ENCODE data around the gene FBXO40.
"Not testable (repeated sequence)": the region's sequence is repeated elsewhere in the genome, so short reads cannot be mapped to it uniquely, and the experiment has no call there.

Gene FBXO40, protein sequence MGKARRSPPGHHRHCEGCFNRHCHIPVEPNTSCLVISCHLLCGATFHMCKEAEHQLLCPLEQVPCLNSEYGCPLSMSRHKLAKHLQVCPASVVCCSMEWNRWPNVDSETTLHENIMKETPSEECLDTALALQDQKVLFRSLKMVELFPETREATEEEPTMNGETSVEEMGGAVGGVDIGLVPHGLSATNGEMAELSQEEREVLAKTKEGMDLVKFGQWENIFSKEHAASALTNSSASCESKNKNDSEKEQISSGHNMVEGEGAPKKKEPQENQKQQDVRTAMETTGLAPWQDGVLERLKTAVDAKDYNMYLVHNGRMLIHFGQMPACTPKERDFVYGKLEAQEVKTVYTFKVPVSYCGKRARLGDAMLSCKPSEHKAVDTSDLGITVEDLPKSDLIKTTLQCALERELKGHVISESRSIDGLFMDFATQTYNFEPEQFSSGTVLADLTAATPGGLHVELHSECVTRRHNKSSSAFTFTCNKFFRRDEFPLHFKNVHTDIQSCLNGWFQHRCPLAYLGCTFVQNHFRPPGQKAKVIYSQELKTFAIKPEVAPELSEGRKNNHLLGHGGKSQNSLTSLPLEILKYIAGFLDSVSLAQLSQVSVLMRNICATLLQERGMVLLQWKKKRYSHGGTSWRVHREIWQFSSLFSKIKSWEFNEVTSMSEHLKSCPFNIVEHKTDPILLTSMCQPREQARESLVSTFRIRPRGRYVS

DNA sequence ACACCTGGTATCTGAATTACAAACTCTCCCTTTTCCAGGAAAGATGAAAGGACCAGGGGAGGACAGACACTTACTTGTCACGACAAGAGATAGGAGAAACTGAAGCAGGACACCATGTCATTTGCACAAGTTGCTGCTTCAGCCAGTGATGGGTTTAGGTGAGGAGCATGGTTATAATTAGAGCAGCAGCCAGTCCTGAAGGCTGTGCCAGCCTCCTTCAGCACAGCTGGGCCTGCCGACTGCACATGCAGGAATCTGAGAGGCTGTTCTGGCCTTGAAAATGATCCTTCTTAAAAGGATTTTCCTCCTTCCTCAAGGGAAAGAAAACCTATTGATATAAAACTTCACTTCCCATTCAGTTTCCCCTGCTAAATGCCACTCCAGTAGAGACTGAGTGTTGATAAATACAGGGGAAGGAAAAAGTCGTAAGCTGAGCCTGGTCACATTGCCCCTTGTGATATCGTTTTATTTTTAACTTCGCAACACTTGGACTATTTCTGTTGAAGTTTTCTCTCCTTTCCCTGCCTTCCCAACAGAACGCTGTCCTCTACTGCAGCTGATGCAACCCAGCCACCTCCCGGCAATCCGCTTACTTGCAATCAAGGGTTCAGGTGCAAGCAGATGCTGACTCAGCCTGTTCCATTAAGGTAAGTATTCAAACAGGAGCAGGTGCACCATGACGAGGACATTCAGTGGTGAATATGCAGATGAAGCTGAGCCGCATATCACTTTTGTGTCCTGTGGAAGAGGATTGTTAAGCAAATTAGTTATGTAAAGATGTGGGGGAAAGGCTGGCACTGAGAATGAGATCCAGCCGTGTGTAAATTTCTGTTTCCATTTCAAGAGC is at the start of gene FBXO40:
Gene FBXO40 (plus strand): TSS at position 524 of the 847 bp plus-strand sequence. CDS start 27,197 bp downstream, outside the sequence.
- no peak for DNase-seq (ENCODE audit: low read depth in 2 of 2, low spot score in 1 of 2)

DNA sequence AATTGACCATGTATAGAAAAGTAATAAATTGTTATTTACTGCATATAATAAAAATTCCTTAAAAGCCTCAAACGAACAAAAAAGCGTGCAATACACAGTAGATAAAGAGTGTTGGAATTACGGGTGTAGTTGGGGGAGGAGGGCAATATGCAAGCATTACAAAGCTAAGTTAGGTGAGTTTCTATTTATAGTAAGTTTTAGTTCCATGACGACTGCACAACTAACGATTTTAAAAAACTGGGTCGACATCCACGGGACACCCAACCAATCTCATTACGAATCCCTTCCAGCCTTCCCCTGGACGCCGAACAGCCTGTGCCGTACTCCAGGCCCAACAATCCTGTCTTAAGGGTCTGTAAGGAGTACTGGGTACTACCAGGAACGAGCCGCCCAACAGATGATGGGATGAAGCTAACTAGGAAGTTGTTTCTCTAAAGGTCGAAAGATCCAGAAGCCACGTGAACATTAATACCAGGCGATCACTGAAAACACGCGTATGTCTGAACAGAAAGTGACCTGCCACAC is 48.1 kb upstream of the FBXO40 start:
- DNase-seq (ENCODE audit: low read depth in 2 of 2, low spot score in 1 of 2): no peak

DNA sequence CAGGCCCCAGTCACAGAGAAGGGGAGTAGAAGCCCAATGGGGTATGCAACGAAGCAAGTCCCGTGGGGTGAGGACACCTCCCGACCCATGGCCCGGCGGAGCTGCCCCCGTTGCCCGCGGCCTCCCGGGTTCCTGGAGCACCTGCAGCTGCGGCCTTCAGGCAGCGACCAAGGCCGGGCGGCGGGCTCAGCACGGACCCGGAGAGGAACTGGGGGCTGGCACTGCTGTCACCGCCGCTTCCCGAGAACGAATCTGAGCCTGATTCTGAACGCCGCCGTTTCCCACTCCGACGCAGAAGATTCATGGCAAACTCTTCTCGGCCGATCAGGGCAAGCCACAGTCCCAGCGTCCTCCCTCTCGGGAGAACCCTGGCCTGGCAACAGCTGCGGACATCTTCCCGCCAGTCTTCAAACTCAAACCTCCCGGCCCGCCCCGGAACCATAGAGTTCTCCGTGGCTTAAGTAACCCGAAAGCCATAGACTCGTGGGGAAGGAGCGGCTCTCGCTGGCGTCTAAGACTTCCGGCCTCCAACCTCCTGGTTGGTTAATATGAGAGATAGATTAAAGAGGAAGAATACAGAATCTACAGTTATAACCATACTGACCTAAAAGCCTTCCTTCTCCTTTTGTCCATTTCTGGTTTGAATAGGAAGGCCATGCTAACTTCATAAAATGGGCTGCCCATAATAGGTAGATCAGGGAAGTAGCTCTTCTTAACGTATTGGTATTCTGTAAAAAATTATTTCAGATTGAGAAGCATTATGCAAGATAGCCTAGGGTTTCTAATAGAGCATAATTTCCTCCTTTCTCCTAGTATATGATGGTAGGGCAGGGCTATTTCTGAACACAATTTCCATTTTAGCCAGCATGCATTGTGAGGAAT is 47.4 kb upstream of the FBXO40 start, which contains the start of gene POLQ:
Gene POLQ (minus strand): TSS at position 415 of the 882 bp plus-strand sequence. CDS start 111 bp downstream, at position 304.
- DNase-seq (ENCODE audit: low read depth in 2 of 2, low spot score in 1 of 2): peak; percentile 54 to 73

- no peak for DNase-seq (ENCODE audit: low read depth in 2 of 2, low spot score in 1 of 2)
Observed at GRCh38 chr3:121552379-121552778, 40.8 kb upstream of the FBXO40 start.

- no peak for DNase-seq (ENCODE audit: low read depth in 2 of 2, low spot score in 1 of 2)
Observed at GRCh38 chr3:121552797-121553196, 40.4 kb upstream of the FBXO40 start.

DNA sequence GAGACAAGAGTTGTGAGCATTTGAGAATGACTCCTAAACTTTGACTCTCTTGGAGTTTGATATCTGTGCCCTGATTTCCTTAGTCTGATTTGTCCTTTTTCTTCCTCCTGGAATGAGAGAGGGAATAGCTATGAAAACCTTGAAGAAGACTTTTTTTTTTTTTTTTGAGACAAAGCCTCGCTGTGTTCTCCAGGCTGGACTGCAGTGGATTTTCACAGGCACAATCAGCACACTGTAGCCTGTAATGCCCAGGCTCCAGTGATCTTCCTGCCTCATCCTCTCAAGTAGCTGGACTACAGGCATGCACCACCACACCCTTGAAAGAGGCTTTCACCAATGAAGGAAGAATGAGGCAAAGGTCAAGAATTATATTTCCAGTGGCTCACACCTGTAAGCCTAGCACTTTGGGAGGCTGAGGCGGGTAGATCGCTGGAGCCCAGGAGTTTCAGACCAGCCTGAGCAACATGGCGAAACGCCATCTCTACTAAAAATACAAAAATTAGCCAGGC is 35.7 kb upstream of the FBXO40 start:
- no peak for DNase-seq (ENCODE audit: low read depth in 2 of 2, low spot score in 1 of 2)

DNA sequence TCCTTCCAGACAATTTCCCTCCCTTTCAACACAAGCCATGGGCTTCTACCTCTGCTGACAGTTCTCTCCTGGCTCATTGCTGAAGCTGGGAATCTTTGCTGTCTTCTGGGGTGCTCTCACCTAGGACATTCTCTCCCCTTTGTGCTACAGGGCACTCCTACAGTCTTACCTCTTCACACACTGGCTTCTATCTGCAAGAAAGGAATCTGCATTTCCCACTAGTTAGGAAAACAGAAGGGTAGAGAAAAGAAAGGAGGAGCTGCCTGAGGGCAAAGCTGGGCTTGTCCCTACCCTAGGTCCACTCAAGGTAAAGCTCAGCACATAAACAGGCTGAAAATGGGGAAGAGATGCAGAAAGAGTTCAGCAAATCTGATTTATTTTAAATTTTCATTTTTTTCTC is 31.0 kb upstream of the FBXO40 start:
- no peak for DNase-seq (ENCODE audit: low read depth in 2 of 2, low spot score in 1 of 2)

DNA sequence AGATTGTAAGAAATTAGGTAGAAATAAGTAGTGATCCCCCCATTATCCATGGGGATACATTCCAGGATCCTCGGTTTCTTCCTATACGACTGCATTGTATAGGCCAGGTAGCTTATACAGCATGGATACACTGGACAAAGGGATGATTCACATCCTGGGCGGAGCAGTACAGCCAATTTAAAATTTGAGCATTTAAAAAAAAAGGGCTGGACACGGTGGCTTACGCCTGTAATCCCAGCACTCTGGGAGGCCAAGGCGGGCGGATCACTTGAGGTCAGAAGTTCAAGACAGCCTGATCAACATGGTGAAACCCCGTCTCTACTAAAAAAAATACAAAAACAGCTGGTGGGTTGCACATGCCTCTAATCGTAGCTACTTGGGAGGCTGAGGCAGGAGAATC is 26.4 kb upstream of the FBXO40 start:
- DNase-seq (ENCODE audit: low read depth in 2 of 2, low spot score in 1 of 2): no peak

DNA sequence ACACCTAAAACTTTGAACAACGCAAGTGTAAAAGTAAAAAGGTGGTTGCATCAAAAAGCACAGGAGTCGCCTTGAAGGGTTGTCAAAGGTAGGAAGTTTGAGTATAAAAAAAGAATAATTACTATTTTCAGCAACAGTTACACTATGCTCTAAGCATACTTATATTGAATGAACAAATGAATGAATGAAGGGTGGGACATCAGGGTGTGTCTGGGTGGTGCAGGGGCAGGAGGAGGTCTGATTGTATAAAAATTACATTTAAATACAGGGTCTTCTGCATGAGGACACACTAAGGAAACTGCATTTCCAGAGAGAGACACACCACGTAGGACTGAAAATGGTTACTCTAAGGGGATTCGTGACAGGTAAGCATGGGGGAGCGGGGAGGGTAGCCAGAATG is 25.5 kb upstream of the FBXO40 start, which contains the start of gene ARGFX:
Gene ARGFX (plus strand): TSS at position 301 of the 400 bp plus-strand sequence. CDS start 2,765 bp downstream, outside the sequence.
- no peak for DNase-seq (ENCODE audit: low read depth in 2 of 2, low spot score in 1 of 2)

GRCh38 chr3:121574449-121574848 is 18.7 kb upstream of the FBXO40 start:
- DNase-seq (ENCODE audit: low read depth in 2 of 2, low spot score in 1 of 2): no peak

GRCh38 chr3:121581691-121582090 is 11.5 kb upstream of the FBXO40 start:
- no peak for DNase-seq (ENCODE audit: low read depth in 2 of 2, low spot score in 1 of 2)

DNA sequence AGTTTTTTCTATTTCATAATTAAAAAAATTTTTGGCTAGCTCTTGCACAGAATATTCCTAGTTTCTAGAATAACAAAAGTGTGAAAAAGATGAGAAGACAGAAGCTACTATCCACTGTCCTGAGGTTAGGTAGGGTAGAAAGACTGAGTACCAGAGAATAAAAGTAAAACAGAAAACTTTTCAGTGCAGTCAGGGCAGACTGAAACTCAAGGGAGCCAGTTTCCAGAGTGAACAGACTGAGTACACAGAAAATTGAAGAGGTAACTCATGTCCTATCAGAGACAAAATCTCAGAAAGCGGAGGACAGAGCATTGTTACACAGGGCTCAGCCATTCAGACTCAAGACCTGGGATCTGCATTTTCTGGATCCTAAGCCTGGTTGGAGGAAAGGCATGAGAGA is 8.8 kb upstream of the FBXO40 start:
- no peak for DNase-seq (ENCODE audit: low read depth in 2 of 2, low spot score in 1 of 2)

DNA sequence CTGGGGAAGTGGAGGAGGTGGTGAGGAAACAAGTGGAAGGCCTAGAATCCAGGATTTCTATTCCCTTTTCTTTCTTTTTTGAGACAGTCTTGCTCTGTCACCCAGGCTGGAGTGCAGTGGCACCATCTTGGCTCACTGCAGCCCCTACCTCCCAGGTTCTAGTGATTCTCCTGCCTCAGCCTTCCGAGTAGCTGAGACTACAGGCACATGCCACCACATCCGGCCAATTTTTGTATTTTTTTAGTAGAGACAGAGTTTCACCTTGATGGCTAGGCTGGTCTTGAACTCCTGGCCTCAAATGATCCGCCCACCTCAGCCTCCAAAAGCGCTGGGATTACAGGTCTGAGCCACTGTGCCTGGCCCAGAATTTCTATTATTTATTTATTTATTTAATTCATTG is 627 bp downstream of the FBXO40 start:
- DNase-seq (ENCODE audit: low read depth in 2 of 2, low spot score in 1 of 2): not testable (repeated sequence)

- no peak for DNase-seq (ENCODE audit: low read depth in 2 of 2, low spot score in 1 of 2)
Observed at GRCh38 chr3:121594850-121595249, 1.7 kb downstream of the FBXO40 start.

- no peak for DNase-seq (ENCODE audit: low read depth in 2 of 2, low spot score in 1 of 2)
Observed at GRCh38 chr3:121595765-121596406, 2.7 kb downstream of the FBXO40 start.

DNA sequence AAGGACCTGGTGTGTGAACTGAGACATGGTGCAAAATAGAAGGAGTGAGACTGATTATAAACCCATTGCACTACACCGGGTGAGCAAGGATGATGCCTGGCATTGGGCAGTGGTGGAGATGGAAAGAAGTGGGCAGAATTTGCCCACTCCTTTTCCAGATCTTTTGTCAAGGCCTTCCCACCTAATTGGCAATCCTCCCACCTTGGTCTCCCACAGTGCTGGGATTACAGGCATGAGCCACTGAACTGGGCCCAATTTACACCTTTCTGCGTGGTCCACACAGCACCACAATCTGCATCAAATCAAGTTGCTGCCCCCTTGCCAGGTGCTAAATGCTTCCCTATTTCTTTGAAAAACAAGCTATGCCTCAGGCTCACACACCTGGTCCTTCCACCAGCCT is 5.4 kb downstream of the FBXO40 start:
- DNase-seq (ENCODE audit: low read depth in 2 of 2, low spot score in 1 of 2): no peak

DNA sequence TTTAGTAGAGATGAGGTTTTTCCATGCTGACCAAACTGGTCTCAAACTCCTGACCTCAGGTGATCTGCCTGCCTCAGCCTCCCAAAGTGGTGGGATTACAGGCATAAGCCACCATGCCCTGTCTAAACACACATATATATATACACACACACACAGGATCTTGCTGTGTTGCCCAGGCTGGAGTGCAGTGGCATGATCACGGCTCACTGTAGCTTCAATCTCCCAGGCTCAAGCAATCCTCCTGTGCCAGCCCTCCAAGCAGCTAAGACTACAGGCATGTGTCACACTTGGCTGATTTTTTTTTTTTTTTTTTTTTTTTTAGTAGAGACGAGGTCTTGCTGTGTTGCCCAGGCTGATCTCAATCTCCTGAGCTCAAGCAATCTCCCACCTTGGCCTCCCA is 6.7 kb downstream of the FBXO40 start:
- not testable (repeated sequence) for DNase-seq (ENCODE audit: low read depth in 2 of 2, low spot score in 1 of 2)

DNA sequence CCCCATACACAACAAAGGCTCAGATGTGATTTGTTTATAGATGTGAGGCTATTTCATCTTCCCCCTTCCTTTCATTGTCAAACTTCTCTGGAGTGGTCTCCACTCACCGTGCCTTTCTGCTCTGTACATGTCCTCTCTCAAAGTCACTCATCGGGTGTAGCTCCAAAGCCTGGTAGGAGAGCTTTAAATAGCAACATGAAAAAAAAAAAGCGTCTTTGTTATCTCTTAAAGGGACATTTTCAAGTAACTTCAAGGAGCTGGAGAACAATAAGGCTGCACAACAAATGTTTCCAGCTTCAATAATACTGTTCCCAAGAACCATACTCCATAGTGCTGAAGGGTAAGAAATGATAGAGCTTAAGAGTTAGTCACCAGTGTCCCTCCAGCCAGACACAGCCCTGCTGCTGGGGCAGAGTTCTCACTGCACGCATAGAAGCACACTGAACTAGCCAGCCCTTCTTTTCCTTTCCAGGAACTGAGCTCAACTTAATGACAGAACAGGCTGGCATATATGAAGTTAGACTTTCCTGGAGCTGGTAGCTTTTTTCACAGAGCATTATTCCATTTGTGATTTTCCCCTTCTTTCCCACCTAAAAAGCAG is 8.1 kb downstream of the FBXO40 start:
- no peak for DNase-seq (ENCODE audit: low read depth in 2 of 2, low spot score in 1 of 2)

DNA sequence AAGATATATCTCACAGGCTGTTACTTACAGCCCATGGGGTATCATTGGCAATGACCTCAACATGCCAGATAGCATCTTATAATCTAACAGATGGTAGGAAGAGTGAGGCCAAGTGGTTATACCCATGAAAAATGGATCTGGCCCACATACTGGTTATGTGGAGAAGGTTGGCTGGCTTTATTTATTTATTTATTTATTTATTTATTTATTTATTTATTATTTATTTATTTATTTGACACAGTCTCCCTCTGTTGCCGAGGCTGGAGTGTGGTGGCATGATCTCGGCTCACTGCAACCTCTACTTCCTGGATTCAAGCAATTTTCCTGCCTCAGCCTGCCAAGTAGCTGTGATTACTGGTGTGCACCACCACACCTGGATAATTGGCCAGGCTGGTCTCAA is 11.6 kb downstream of the FBXO40 start:
- DNase-seq (ENCODE audit: low read depth in 2 of 2, low spot score in 1 of 2): no peak

Data from stimulated activated CD8-positive, alpha-beta memory T cell treated with anti-CD3 and anti-CD28 coated beads, Interleukin-4, amount 100 ng/mL, for 1 hour (primary cell).